ENCODE data around the gene C1QTNF9. TPM values are rescaled to one million over a fixed set of nuclear protein-coding genes. Genes with fewer than 3 reads are reported as not detected.

C1QTNF9 gene
- total RNA-seq, 1 donor from 2014 or later: not detected

DNA sequence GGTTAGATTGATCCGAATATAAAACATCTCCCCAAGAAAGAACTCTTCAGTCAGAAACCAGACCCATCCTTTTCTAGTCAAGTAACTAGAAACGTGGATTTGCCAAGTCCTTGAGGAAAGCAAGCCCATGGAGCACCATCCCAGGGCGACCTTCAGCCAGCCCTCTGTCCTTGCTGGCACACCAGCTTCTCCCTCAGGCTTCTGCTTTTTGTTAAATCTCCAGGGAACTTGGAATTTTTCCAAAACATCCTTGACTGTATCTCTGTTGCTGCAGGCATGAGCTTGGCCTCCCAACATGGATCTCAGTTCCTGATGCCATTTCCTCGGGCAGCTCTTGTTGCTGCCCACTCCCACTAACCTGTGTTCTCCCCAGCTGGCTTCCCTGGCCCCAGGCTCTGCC is 27.1 kb upstream of the C1QTNF9 start:
- H3K4me3 Mint-ChIP-seq: no peak overlapping the region
- peaks cover 12% of the 10 kb centered on the region for H3K4me1 Mint-ChIP-seq
- H3K36me3 Mint-ChIP-seq: no peaks in the 10 kb centered on the region
- no peak for TF ChIP-seq CTCF (IDR thresholded peaks at IDR 0.05; ENCODE audit: unreplicated experiment)
- no peak overlapping the region for H3K27ac Mint-ChIP-seq
- DNase-seq (ENCODE audit: low spot score in 2 of 2, unreplicated experiment in 2 of 2): no peak
- H3K27me3 Mint-ChIP-seq (ENCODE audit: low read depth): no peaks in the 10 kb centered on the region
- no peaks in the 10 kb centered on the region for H3K9me3 Mint-ChIP-seq

- H3K9me3 Mint-ChIP-seq: no peaks in the 10 kb centered on the region
These were observed 24.4 kb upstream of the C1QTNF9 start for GRCh38 chr13:24284889-24285565.

DNA sequence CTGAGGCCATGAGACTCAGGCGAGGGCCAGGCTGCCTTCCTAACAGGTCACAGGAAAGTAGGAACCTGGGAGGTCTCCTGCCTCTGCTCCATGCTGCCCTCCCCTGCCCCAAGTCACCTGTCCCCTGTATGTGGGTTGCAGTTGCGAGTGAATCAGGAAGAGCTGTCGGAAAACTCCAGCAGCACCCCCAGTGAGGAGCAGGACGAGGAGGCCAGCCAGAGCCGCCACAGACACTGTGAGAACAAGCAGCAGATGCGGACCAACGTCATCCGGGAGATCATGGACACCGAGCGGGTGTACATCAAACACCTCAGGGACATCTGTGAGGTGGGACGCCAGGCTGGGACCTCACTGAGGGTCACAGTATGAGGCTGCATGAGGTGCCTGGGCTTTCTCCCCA is 22.8 kb upstream of the C1QTNF9 start:
- Mint-ChIP-seq H3K27me3 (ENCODE audit: low read depth) (no peaks in the 10 kb centered on the region), H3K4me3 (no peak overlapping the region), H3K9me3 (no peaks in the 10 kb centered on the region), H3K27ac (no peak overlapping the region), H3K4me1 (peaks cover 7% of the 10 kb centered on the region), H3K36me3 (no peaks in the 10 kb centered on the region)
- TF ChIP-seq CTCF (IDR thresholded peaks at IDR 0.05; ENCODE audit: unreplicated experiment): no peak
- DNase-seq (ENCODE audit: low spot score in 2 of 2, unreplicated experiment in 2 of 2): no peak

More at GRCh38 chr13:24284889-24285565, 24.4 kb upstream of the C1QTNF9 start:
- peaks cover 7% of the 10 kb centered on the region for H3K4me1 Mint-ChIP-seq
- no peak overlapping the region for H3K4me3 Mint-ChIP-seq
- no peaks in the 10 kb centered on the region for H3K36me3 Mint-ChIP-seq
- TF ChIP-seq CTCF (IDR thresholded peaks at IDR 0.05; ENCODE audit: unreplicated experiment): no peak
- no peak for DNase-seq (ENCODE audit: low spot score in 2 of 2, unreplicated experiment in 2 of 2)
- no peaks in the 10 kb centered on the region for H3K27me3 Mint-ChIP-seq (ENCODE audit: low read depth)
- no peak overlapping the region for H3K27ac Mint-ChIP-seq

GRCh38 chr13:24287748-24288287 is 21.6 kb upstream of the C1QTNF9 start:
- Mint-ChIP-seq H3K27ac (no peak overlapping the region), H3K9me3 (no peaks in the 10 kb centered on the region), H3K27me3 (ENCODE audit: low read depth) (no peaks in the 10 kb centered on the region), H3K4me1 (no peaks in the 10 kb centered on the region), H3K4me3 (no peak overlapping the region), H3K36me3 (no peaks in the 10 kb centered on the region)
- DNase-seq (ENCODE audit: low spot score in 2 of 2, unreplicated experiment in 2 of 2): no peak
- TF ChIP-seq CTCF (IDR thresholded peaks at IDR 0.05; ENCODE audit: unreplicated experiment): no peak

GRCh38 chr13:24288870-24289269 is 20.5 kb upstream of the C1QTNF9 start:
- H3K4me3 Mint-ChIP-seq: no peak overlapping the region
- peaks cover 3% of the 10 kb centered on the region for H3K4me1 Mint-ChIP-seq
- TF ChIP-seq CTCF (IDR thresholded peaks at IDR 0.05; ENCODE audit: unreplicated experiment): no peak
- no peak overlapping the region for H3K27ac Mint-ChIP-seq
- no peaks in the 10 kb centered on the region for H3K36me3 Mint-ChIP-seq
- no peaks in the 10 kb centered on the region for H3K9me3 Mint-ChIP-seq
- H3K27me3 Mint-ChIP-seq (ENCODE audit: low read depth): no peaks in the 10 kb centered on the region
- DNase-seq (ENCODE audit: low spot score in 2 of 2, unreplicated experiment in 2 of 2): no peak

Data from mesothelial cell of epicardium (in vitro differentiated cells).